HG02852 (cell line): ENCODE data around the gene ZNF580.

ENCODE experiments used
- ATAC-seq: cut with Tn5 transposase; IDR thresholded peaks from one replicate; pipeline ENCODE4 v1.9.1; 2021; ENCODE audit warnings: mild to moderate bottlenecking, moderate library complexity; ENCODE audit not compliant: unreplicated experiment

ZNF580 gene

DNA sequence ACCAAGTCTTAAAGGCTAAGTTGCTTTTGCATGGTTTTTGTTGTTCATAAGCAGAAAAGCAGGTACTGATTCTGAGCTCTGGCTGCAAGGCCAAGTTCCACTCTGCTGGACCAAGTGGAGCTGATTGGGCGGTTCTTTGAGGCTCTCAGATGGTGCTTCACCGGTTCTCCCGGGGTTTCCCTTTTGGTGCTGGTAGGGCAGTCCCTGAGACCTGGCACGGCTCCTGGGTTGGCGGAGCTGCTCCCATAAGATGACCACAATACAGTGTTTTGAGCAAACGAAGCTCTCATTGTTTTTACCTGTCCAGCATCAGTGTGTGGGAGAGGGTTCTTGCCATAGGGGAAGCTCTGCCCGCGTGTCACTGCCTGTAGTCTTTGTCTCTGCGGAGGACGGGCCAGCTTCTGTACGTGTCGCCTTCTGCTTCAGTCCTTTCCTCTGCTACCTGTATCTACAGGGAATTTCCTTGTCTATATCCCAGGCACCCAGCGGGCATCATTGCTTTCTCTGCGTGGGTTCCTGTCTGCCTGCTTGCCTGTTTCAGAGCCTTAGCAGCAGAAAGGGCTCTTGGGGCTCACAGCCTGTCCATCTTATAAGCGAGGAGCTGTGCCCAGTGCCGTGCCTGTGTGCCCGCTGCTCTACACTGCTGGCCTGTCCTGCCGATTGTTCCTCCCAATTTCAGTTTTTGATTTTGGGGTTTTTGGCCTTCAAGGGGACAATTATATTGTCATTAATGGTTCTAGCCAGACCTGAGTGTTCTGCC is 16.4 kb downstream of the ZNF580 start:
- no peak for ATAC-seq

DNA sequence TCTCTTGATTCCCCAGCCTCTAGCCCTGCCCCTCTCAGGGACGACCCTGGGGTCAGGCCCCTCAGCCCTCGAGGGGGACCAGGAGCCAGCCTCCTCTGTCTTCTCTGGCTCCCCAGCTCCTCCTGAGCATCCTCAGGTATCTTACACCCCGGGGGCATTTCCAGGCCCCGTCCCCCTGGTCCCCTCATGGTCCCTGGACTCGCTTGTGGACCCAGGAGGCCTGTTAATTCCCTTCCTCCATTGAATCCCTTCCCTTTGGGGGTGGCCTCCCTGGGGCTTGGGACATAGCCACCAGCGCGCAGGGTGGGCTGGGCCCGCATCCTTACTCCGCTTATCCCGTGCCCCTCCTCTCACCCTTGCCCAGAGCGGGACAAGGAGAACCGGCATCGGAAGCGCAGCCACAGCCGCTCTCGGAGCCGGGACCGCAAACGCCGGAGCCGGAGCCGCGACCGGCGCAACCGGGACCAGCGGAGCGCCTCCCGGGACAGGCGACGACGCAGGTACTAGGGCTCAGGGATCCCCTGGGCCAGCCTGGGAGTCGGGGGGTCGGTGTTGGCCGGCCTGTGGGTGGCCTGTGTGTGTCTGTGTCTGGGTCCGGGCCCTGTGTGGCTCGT is 18.2 kb downstream of the ZNF580 start:
- no peak for ATAC-seq

DNA sequence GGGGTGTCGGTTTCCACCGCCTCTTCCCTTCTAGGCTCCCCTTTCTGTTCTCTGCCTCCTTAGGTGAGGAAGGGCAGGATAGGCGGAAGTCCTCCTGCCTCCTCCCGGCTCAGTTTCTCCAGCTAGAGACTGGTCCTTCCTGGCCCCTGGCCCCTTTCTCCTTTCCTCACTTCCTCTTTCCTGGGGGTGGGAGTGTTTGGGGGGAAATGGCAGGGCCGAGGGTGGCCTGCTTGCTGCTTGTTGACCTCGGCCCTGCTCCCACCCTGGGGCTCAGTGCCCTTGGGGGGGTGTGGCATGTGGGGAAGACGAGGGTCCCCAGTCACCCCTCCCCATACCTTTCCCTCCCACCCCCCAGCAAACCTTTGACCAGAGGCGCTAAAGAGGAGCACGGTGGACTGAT is 19.0 kb downstream of the ZNF580 start:
- no peak for ATAC-seq

DNA sequence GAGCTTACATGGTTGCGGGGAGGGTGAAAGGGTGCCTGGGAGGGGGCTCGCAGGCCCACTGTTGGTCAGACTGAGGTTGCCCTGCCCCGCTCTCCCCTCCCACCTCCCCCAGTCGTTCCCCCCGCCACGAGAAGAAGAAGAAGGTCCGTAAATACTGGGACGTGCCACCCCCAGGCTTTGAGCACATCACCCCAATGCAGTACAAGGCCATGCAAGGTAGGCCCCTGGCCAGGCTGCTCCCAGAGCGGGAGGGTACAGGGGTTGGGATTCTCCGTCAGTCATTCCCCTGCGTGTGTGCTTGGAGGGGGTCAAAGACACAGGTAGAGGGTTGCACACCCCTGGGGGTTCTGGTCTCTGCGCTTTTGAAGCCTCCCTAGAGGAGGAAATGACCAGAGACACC is 19.6 kb downstream of the ZNF580 start:
- ATAC-seq: no peak

GRCh38 chr19:55660991-55661390 is 20.2 kb downstream of the ZNF580 start:
- ATAC-seq: no peak

GRCh38 chr19:55661826-55662225 is 21.0 kb downstream of the ZNF580 start:
- no peak for ATAC-seq

DNA sequence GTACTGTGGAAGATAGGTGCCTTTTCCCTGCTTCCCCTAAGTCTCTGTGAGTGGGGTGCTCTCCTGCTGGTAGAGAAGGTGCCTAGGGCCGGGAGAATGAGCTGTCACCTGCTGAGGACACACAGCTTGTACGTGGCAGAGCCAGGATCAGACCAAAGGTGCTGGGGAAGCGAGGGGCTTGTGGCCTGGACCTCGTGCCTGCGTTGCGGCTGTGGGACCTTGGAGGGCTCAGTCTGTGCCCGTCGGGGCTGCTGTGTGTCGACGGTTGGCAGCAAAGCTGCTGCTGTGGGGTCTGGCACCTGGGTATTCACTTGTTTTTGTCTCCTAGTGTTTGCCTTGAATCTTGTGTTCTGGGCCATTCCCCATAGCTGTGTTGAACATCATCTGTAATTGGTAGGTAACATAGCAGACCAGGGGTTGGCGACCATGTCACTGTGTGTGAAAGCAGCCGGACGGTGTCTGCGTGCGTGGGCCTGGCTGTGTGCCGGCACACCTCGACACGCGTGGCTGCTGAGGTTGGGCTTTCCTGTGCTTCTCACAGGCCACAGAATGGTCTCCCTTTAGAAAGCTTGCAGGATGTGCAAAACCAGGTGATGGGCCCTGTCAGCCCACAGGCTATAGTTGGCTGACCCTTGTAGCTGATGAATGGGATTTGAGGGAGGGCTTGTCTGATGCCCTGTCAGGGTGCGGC is 23.2 kb downstream of the ZNF580 start:
- ATAC-seq: no peak

DNA sequence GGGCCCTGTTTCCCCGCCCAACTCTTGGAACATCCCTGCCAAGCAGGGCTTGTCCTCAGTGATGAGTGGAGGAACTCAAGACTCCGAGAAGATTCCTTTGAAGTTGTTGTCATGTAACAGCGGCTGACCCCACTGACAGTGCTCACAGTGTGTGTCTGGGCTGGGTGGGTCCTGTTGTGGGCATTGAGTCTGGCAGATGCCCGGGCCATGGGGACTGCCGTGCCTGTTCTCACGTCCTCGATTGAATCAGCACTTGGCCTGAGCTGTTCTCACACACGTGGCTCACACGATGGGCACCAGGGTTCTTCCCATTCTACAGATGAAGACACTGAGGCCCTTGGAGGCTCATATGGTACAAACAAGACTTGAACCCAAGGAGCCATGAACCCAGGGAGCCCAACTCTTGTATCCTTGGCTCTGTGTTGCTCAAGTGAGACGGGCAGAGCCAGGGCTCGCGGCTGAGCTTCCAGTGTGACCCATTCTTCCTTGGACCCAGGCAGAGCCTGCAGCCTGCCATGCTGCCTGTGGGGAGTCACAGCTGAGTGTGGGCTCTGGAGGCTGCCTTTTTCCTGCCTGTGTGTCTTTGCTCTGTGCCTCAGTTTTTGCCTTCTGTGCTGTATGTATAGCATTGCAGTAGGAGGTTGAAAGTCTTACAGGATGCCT is 25.7 kb downstream of the ZNF580 start:
- ATAC-seq: no peak

DNA sequence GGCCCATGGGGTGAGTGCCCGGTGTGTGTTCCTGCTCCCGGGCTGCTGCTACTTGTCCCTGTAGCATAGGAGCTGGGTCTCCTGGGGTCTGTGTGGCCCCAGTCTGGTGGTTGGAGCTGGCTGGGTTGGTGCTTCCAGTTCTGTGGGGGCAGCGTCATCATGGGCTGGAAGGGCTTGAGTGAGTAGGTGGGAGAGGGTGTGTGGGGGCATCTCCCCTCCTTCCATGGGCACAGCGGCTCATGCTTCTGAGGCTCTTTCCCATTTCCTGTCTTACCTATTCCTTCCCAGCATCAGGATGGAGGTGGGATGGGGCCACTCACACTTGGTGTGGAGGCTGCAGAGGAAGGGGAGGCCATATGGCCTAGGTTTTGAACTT is 26.2 kb downstream of the ZNF580 start:
- no peak for ATAC-seq

GRCh38 chr19:55667511-55667910 is 26.7 kb downstream of the ZNF580 start:
- no peak for ATAC-seq

DNA sequence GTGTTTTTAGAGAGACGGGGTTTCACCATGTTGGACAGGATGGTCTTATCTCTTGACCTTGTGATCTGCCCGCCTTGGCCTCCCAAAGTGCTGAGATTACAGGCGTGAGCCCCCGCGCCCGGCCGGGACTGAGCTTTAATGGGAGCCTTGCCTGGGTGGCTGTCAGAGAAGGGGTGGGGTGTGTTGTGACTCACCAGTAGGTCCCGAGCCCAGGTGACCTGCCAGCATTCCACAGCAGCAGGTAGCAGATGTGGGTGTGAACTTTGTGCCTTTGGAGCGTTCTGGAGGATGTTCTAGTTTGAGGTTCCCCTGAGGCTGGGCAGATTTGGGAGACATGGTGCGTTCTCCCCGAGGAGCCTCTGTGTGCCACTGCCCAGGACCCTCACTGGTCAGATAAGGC is 27.2 kb downstream of the ZNF580 start:
- ATAC-seq: no peak

DNA sequence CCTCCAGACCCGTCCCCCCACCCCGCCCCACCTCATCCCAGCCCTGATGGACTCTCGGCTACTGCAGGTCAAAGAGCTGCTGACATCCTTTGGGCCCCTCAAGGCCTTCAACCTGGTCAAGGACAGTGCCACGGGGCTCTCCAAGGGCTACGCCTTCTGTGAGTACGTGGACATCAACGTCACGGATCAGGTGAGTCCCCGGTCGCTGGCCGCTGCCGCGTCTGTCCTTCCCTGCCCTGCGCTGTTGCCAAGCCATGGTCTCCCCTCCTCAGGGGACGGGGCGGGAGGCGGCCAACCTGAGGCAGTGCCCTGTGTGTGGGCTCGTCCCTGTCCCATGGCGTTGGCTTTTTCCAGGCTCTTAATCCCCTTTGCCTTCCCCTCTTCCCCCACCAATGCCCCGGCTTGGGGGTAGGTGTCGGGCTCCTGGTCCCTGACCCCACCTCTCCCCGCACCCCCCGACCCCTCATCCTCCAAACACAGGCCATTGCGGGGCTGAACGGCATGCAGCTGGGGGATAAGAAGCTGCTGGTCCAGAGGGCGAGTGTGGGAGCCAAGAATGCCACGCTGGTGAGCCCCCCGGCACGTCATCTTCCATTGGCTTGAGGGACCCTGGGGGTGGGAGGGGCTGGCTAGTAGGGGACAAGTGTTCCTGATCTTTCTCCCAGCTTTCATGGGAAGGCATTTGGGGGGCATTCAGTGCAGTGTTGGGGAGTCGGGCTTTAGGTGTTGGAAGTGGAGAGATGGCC is 28.0 kb downstream of the ZNF580 start:
- ATAC-seq: no peak

DNA sequence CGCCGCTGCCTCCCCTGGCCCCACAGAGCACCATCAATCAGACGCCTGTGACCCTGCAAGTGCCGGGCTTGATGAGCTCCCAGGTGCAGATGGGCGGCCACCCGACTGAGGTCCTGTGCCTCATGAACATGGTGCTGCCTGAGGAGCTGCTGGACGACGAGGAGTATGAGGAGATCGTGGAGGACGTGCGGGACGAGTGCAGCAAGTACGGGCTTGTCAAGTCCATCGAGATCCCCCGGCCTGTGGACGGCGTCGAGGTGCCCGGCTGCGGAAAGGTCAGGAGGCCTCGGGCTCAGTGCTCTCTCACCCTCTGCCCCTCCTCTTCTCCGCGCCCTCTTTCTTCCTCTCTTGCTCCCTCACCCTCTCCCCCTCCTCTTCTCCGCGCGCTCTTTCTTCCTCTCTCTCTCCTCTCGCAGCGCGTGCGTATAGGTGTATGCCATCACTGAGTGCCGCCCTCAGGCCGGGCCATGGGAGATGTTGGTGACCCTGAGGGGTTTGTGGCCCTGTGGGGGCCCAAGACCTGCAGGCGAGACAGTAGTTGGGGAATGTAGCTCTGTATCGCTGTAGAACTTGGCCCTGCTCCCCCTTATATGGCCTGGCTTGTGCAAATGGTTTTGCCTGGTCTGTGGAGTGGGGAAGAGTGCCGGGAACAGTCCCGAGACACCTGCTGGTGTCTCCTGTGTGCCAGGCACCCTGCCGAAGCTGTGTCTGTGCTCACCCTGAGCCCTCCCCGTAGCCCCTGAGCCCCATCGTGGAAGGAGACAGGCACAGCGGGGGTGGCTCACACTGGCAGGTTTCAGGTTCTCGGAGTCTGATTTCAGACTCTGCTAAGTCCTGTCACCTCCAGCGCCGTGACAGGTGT is 28.8 kb downstream of the ZNF580 start:
- no peak for ATAC-seq

GRCh38 chr19:55670280-55671053 is 29.7 kb downstream of the ZNF580 start:
- no peak for ATAC-seq

GRCh38 chr19:55671054-55671378 is 30.2 kb downstream of the ZNF580 start:
- ATAC-seq: no peak

- no peak for ATAC-seq
These were observed 31.6 kb downstream of the ZNF580 start for GRCh38 chr19:55672418-55672817.

DNA sequence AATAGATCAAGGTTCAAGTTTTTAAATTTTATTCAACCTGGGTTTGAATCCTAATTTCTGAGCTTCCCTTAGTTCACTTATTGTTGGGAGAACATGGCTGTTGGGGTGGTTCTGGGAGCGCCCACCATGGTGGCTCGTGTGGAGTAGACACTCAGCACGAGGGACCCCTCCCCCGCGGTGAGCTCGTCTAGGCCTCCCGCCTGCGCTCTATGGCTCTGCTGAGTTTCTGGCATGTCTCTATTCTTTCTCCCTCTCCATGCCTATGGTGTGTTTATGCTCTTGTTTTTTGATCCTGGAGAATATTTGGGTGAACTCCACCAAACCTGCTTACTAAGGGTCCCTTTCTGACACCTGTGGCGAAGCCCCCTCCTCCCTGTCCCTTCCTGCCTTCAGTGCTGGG is 32.7 kb downstream of the ZNF580 start:
- ATAC-seq: no peak

DNA sequence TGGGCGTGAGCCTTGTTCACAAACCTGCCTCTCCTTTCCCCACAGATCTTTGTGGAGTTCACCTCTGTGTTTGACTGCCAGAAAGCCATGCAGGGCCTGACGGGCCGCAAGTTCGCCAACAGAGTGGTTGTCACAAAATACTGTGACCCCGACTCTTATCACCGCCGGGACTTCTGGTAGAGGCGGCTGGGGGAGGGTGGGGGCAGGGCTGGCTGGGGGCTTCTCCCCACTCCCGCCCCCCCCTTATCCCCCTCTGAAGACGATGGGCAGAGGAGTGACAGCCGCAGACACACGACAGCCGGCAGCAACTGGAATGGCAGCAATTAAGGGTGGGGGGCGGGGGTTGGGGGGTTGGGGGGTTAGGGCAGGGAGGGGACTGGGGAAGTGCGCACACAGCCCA is 33.1 kb downstream of the ZNF580 start:
- no peak for ATAC-seq

DNA sequence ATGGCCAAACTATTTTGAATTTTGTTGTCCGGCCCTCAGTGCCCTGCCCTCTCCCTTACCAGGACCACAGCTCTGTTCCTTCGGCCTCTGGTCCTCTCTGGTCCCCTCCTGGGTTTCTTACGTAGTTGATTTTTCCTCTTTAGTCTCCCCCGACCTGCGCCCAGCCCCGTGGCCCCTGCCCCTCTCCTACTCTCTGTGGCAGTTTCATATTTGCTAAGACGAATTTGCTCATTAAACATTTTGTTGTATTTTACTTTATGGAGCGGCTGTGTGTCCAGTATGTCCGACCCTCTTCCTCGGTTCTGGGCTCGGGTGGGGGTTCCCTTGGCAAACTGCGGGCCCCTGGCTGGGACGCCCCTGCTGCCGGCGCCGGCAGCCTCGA is 33.6 kb downstream of the ZNF580 start:
- no peak for ATAC-seq
